Neural progenitor cell (in vitro differentiated cells): ENCODE data around the gene AASDHPPT.

ENCODE experiments used
- EZH2 ChIP-seq: fragments of 200-600 bp; sonication (generic); IDR thresholded peaks from 2 replicates; pipeline ENCODE4 v1.6.1; 2017; ENCODE audit warnings: antibody characterized with exemption, mild to moderate bottlenecking, moderate library complexity
- TF ChIP-seq, protein P1 (sequence below): fragments of 200-600 bp; sonication (generic); IDR thresholded peaks from 2 replicates; pipeline ENCODE4 v1.5.1; 2017; ENCODE audit warnings: antibody characterized with exemption, mild to moderate bottlenecking

- TF ChIP-seq, protein P1, sequence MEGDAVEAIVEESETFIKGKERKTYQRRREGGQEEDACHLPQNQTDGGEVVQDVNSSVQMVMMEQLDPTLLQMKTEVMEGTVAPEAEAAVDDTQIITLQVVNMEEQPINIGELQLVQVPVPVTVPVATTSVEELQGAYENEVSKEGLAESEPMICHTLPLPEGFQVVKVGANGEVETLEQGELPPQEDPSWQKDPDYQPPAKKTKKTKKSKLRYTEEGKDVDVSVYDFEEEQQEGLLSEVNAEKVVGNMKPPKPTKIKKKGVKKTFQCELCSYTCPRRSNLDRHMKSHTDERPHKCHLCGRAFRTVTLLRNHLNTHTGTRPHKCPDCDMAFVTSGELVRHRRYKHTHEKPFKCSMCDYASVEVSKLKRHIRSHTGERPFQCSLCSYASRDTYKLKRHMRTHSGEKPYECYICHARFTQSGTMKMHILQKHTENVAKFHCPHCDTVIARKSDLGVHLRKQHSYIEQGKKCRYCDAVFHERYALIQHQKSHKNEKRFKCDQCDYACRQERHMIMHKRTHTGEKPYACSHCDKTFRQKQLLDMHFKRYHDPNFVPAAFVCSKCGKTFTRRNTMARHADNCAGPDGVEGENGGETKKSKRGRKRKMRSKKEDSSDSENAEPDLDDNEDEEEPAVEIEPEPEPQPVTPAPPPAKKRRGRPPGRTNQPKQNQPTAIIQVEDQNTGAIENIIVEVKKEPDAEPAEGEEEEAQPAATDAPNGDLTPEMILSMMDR: no peak
- TF ChIP-seq EZH2: no peak
Observed at GRCh38 chr11:106137061-106137460, 59.6 kb downstream of the AASDHPPT start.
